Astrocyte of the spinal cord (primary cell): ENCODE results near the gene MYO1C.
A peak's percentile ranks its signal among the peaks of the same experiment; 100 is the strongest.

Source experiments
- DNase-seq: peaks from one replicate; pipeline ENCODE4 v3.0.0; 2011; ENCODE audit warnings: low read depth, low spot score
- H3K4me3 ChIP-seq: 2 replicates; pipeline ENCODE4 v1.5.1; 2011; ENCODE audit warnings: low read depth, mild to moderate bottlenecking, low read length, moderate library complexity
- CTCF ChIP-seq: IDR thresholded peaks from 2 replicates; pipeline ENCODE4 v1.5.1; 2012; ENCODE audit warnings: low read depth, mild to moderate bottlenecking, low read length, inconsistent platforms
- in situ Hi-C: cut with HindIII; loops from 2 replicates; pipeline ENCODE4 v1.10.0; 2017; ENCODE audit warnings: low sequenced_read_pairs

Gene MYO1C

GRCh38 chr17:1505586-1505985, 13.1 kb upstream of the MYO1C start:
- no peak for DNase-seq
- TF ChIP-seq CTCF = no peak
- in situ Hi-C loops = no loop called here
- H3K4me3 ChIP-seq = no peak overlapping the region

- TF ChIP-seq CTCF = no peak
- H3K4me3 ChIP-seq = no peak overlapping the region
- no peak for DNase-seq
- in situ Hi-C loops = no loop called here
These were observed 12.4 kb upstream of the MYO1C start for GRCh38 chr17:1504866-1505265.

GRCh38 chr17:1503699-1504098, 11.2 kb upstream of the MYO1C start:
- no peak for TF ChIP-seq CTCF
- in situ Hi-C loops = no loop called here
- DNase-seq = no peak
- no peak overlapping the region for H3K4me3 ChIP-seq

- TF ChIP-seq CTCF = no peak
- in situ Hi-C loops = no loop called here
- no peak overlapping the region for H3K4me3 ChIP-seq
- DNase-seq = peak; percentile 84
These were observed 6.4 kb upstream of the MYO1C start for GRCh38 chr17:1498869-1499268.

- no peak for TF ChIP-seq CTCF
- in situ Hi-C loops = no loop called here
- no peak overlapping the region for H3K4me3 ChIP-seq
- no peak for DNase-seq
These were observed 5.7 kb upstream of the MYO1C start for GRCh38 chr17:1498233-1498632.

- no peak overlapping the region for H3K4me3 ChIP-seq
- in situ Hi-C loops = no loop called here
These were observed 5.3 kb upstream of the MYO1C start for GRCh38 chr17:1497831-1498230.

More at GRCh38 chr17:1497831-1498230, 5.3 kb upstream of the MYO1C start:
- TF ChIP-seq CTCF = no peak
- DNase-seq = no peak
